Panc1 (cell line): Measurements from ENCODE around the gene TTC23. TPM values are rescaled to one million over a fixed set of nuclear protein-coding genes. Genes with fewer than 3 reads are reported as not detected.

ENCODE experiments used
- ATAC-seq: fragments of 200-7000 bp; cut with Tn5 transposase; 2 replicates; pipeline ENCODE4 v1.9.1; 2020; ENCODE audit warnings: mild to moderate bottlenecking, moderate library complexity
- BruUV-seq: library from RNA; stranded (reverse); fragments of 400-500 nt; replicated peaks from 2 replicates; lab custom pipeline; 2021; lab: Mats Ljungman, UMichigan
- CTCF ChIA-PET: fragments of 300-600 bp; sonication (Branson Sonifier 250); formaldehyde crosslinking; loops from one replicate; lab custom pipeline; 2022; ENCODE audit warnings: antibody characterized with exemption; lab: Charles Lee
- POLR2A ChIA-PET: fragments of 300-600 bp; sonication (Branson Sonifier 250); formaldehyde crosslinking; loops from one replicate; lab custom pipeline; 2022; ENCODE audit warnings: antibody characterized with exemption; lab: Charles Lee
- DNase-seq: peaks from one replicate; pipeline ENCODE4 v3.0.0-alpha.2; 2010; ENCODE audit warnings: low read depth, low spot score
- H3K27ac ChIP-seq: 2 replicates; pipeline ENCODE4 v1.5.1; 2011; ENCODE audit warnings: mild to moderate bottlenecking, low read length, inconsistent platforms
- H3K27me3 ChIP-seq: fragments of 200-500 bp; sonication (Bioruptor generic); 2 replicates; pipeline ENCODE4 v1.6.0; 2014; ENCODE audit warnings: low read length, inconsistent platforms; ENCODE audit not compliant: control insufficient read depth, insufficient read depth
- H3K36me3 ChIP-seq: fragments of 200-500 bp; sonication (Bioruptor generic); 2 replicates; pipeline ENCODE4 v1.5.1; 2014; ENCODE audit warnings: inconsistent platforms, mild to moderate bottlenecking, low read length, moderate library complexity; ENCODE audit not compliant: control insufficient read depth, insufficient read depth
- H3K4me1 ChIP-seq: 2 replicates; pipeline ENCODE4 v1.5.1; 2011; ENCODE audit warnings: inconsistent platforms, mild to moderate bottlenecking, low read length, moderate library complexity; ENCODE audit not compliant: control insufficient read depth, insufficient read depth
- H3K4me3 ChIP-seq, 2 experiments: 2 replicates each; pipeline ENCODE4 v1.5.1; 2011 to 2012; ENCODE audit warnings: low read depth in 2 of 2, low read length in 2 of 2, mild to moderate bottlenecking in 2 of 2, inconsistent platforms in 1 of 2, moderate library complexity in 1 of 2
- H3K9me3 ChIP-seq: fragments of 200-500 bp; sonication (Bioruptor generic); 2 replicates; pipeline ENCODE4 v1.5.1; 2014; ENCODE audit warnings: low read depth, mild to moderate bottlenecking, inconsistent platforms, low read length, moderate library complexity; ENCODE audit not compliant: control insufficient read depth, insufficient read depth
- in situ Hi-C: cut with HindIII; loops from 2 replicates; pipeline ENCODE4 v1.10.0; 2016; ENCODE audit warnings: low sequenced_read_pairs, low pct_unique_long_range_greater_than_20kb
- intact Hi-C: fragments of 100-400 bp; cut with micrococcal nuclease; formaldehyde crosslinking; loops from one replicate; pipeline ENCODE4 v1.10.0; 2022; ENCODE audit not compliant: unreplicated experiment
- total RNA-seq: library from RNA; stranded (reverse); gene quantifications from one replicate; pipeline ENCODE4 v1.2.1, GENCODE V29; 2021; ENCODE audit not compliant: unreplicated experiment
- TF ChIP-seq, protein P1 (sequence below): fragments of 450-650 bp; IDR thresholded peaks from 2 replicates; pipeline ENCODE4 v1.5.1; 2017; ENCODE audit warnings: mild to moderate bottlenecking
- TF ChIP-seq, protein P2 (sequence below), 2 experiments: IDR thresholded peaks; 2 replicates each; pipeline ENCODE4 v1.6.1; 2011 to 2012; ENCODE audit warnings: low read depth in 2 of 2, control low read depth in 1 of 2, low read length in 1 of 2, mild to moderate bottlenecking in 1 of 2, moderate library complexity in 1 of 2; ENCODE audit not compliant: insufficient read depth in 1 of 2

The TTC23 gene
- total RNA-seq, 1 experiment from 2014 or later, result 21.7 TPM

DNA sequence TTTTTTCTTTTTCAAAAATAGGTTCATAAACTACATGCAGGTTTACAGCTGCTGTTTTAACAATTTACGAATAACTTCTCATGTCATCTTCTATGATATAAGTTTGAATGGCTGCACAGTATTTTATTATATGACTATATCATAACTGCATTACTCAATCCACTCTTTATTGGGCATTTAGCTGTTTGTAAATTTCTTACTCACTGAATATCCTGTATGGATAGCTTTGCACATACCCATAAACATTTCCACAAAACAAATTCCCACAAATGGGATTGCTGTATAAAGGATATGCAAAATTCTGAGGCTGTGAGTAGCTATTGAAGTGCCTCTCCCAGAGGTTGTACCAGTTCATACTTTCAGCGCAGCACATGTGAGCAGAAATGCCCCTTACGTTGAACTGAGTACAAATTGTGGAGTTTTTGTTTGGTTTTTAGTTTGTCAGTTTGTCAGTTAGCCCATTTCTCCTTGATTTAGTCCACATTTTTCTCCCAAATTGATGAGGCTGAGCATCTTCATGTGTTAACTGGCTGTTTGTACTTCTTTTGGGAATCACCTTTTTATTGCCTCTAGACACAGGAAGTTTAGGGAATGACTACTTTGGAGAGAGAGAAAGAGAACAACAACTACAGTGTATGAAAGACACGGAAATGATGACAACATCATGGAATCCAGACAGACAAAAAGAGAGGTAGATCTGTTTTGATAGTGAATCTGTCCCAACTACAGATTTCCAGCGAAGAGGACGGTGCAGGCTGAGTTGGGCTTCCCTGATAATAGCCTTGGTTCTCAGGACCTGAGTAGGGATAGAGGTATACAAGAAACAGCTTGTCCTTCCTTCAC, 24.8 kb downstream of the TTC23 start:
- no peak overlapping the region for H3K27ac ChIP-seq
- CTCF ChIA-PET, result no interaction called here
- intact Hi-C loops, result no loop called here
- ATAC-seq (no peak), DNase-seq (no peak)
- in situ Hi-C loops, result no loop called here
- BruUV-seq, result no TSS peak
- H3K4me3 ChIP-seq, result no peak overlapping the region
- TF ChIP-seq, protein P1, sequence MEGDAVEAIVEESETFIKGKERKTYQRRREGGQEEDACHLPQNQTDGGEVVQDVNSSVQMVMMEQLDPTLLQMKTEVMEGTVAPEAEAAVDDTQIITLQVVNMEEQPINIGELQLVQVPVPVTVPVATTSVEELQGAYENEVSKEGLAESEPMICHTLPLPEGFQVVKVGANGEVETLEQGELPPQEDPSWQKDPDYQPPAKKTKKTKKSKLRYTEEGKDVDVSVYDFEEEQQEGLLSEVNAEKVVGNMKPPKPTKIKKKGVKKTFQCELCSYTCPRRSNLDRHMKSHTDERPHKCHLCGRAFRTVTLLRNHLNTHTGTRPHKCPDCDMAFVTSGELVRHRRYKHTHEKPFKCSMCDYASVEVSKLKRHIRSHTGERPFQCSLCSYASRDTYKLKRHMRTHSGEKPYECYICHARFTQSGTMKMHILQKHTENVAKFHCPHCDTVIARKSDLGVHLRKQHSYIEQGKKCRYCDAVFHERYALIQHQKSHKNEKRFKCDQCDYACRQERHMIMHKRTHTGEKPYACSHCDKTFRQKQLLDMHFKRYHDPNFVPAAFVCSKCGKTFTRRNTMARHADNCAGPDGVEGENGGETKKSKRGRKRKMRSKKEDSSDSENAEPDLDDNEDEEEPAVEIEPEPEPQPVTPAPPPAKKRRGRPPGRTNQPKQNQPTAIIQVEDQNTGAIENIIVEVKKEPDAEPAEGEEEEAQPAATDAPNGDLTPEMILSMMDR, result no peak
- no peaks in the 10 kb centered on the region for H3K4me1 ChIP-seq
- no peaks in the 10 kb centered on the region for H3K36me3 ChIP-seq
- H3K27me3 ChIP-seq, result no peaks in the 10 kb centered on the region
- no peaks in the 10 kb centered on the region for H3K9me3 ChIP-seq
- POLR2A ChIA-PET, result no interaction called here

DNA sequence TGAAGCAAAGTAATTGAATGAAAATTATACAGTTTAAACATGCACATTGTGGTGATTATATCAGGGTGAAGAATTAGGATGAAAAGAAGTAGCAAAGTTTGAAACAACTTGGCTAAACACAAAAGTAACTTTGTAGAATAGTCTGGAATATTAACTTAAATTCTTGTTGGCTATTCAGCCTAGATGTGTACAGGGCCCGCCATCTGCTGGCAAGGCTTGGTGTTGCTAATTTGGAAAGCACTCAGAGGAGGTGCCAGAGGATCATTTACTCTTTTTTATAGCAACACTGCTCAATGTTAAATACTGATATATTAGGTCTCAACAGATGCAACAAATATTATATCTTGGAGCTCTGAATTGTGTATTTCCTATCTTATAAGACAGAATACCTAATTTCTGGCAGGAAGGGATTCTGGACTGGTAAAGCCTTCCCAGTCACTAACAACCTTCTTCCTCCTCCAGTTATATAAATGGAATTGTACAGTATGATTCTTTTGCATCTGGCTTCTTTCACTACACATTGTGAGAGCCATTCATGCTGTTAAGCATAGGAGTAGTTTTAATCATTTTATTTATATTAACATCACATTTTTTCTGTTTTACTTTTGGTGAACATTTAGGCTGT, 36.1 kb downstream of the TTC23 start:
- no peaks in the 10 kb centered on the region for H3K9me3 ChIP-seq
- CTCF ChIA-PET, result interaction anchor here (1.1 to 1.8 kb wide), 2 partner anchors 108 to 115 kb away, joined by 3 to 9 read pairs; partner anchors contain the start of gene SYNM
- no peaks in the 10 kb centered on the region for H3K4me1 ChIP-seq
- ATAC-seq, result peak; percentile 93
- TF ChIP-seq, protein P1, result peak; percentile 88
- TF ChIP-seq, protein P2, sequence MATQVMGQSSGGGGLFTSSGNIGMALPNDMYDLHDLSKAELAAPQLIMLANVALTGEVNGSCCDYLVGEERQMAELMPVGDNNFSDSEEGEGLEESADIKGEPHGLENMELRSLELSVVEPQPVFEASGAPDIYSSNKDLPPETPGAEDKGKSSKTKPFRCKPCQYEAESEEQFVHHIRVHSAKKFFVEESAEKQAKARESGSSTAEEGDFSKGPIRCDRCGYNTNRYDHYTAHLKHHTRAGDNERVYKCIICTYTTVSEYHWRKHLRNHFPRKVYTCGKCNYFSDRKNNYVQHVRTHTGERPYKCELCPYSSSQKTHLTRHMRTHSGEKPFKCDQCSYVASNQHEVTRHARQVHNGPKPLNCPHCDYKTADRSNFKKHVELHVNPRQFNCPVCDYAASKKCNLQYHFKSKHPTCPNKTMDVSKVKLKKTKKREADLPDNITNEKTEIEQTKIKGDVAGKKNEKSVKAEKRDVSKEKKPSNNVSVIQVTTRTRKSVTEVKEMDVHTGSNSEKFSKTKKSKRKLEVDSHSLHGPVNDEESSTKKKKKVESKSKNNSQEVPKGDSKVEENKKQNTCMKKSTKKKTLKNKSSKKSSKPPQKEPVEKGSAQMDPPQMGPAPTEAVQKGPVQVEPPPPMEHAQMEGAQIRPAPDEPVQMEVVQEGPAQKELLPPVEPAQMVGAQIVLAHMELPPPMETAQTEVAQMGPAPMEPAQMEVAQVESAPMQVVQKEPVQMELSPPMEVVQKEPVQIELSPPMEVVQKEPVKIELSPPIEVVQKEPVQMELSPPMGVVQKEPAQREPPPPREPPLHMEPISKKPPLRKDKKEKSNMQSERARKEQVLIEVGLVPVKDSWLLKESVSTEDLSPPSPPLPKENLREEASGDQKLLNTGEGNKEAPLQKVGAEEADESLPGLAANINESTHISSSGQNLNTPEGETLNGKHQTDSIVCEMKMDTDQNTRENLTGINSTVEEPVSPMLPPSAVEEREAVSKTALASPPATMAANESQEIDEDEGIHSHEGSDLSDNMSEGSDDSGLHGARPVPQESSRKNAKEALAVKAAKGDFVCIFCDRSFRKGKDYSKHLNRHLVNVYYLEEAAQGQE (IDR thresholded peaks at IDR 0.05; ENCODE audit: insufficient read depth in 1 of 2, low read depth in 2 of 2, low read length in 1 of 2), result no peak
- no peaks in the 10 kb centered on the region for H3K27me3 ChIP-seq
- POLR2A ChIA-PET, result no interaction called here
- H3K4me3 ChIP-seq, result no peak overlapping the region
- BruUV-seq, result no TSS peak
- H3K36me3 ChIP-seq, result no peaks in the 10 kb centered on the region
- H3K27ac ChIP-seq, result no peak overlapping the region
- intact Hi-C loops (loop anchor here (2.0 kb wide), 1 partner anchor 112 kb away; no protein-coding TSS in a partner anchor), in situ Hi-C loops (no loop called here)
- DNase-seq, result peak; percentile 51
